HG03442 (cell line): ENCODE data around the gene KMT2E.
"Not testable (repeated sequence)": the region's sequence is repeated elsewhere in the genome, so short reads cannot be mapped to it uniquely, and the experiment has no call there.

ENCODE experiments used
- ATAC-seq: cut with Tn5 transposase; IDR thresholded peaks from one replicate; pipeline ENCODE4 v1.9.1; 2021; ENCODE audit warnings: mild to moderate bottlenecking, moderate library complexity; ENCODE audit not compliant: unreplicated experiment

The KMT2E gene

DNA sequence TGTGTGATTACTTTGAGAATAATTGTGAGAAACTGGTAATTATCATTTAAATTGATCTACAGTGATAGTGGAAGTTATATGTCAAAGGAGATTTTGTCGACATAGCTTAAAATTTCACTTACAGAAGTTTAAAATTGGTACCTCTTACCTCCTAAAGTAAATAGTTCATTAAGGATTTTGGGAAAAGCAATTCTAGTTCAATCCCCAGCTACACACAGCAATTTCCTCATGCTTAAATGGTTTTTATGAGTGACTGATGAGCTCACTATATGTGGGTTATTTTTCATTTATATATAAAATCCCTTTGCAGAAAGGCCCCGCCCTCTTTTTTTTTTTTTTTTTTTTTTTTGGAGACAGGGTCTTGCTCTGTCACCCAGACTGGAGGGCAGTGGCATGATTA is 12.7 kb downstream of the KMT2E start:
- ATAC-seq: no peak

DNA sequence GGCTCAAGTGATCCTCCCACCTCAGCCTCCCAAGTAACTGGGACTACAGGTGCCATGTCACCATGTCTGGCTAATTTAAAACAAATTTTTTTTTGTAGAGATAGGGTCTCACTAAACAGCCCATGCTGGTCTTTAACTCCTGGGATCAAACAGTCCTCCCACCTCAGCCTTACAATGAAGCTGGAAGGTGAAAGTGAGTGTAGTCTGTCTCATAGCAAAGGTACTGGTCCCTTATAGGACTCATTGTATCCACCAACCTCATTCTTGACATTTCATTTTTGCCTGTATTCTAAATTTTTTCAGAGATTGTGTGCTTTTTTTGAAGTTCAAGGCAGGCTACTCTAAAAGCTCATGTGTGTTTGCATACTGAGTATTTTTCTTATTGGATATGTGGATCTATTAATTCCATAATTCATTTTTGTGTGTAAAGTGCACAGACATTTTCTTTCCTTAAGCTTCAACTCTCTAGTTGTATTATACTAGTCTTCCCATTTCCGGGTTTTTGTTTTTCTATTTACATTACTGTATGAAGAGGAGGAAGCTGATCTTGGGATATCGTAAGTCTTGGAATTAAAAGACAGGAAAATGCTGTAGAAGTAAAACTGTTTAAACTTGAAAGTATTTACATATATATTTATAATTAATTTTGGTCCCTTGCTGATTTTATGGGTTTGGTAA is 13.3 kb downstream of the KMT2E start:
- no peak for ATAC-seq

DNA sequence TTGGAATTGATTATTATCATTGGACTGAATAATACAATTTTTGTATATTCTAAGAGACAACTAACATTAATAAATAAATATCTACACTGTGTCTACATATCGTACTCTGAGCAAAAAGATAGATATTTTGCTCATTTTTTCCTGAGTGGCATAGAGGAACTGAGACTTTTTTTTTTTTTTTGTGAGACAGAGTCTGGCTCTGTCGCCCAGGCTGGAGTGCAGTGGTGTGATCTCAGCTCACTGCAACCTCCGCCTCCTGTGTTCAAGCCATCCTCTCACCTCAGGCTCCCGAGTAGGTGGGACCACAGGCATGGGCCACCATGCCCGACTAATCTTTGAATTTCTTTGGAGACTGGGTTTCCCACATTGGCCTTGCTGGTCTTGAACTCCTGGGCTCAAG is 14.0 kb downstream of the KMT2E start:
- peak; percentile 64 for ATAC-seq

DNA sequence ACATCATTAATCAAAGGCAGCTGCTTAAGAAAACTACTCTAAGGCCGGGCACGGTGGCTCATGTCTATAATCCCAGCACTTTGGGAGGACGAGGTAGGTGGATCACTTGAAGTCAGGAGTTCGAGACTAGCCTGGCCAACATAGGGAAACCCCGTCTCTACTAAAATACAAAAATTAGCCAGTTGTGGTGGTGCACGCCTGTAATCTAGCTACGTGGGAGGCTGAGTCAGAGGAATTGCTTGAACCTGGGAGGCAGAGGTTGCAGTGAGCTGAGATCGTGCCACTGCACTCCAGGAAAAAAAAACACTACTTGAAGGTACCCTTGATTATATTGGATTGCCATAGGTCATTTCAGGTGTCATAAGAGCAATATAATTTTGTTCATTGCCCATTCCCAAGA is 14.9 kb downstream of the KMT2E start:
- ATAC-seq: not testable (repeated sequence)

DNA sequence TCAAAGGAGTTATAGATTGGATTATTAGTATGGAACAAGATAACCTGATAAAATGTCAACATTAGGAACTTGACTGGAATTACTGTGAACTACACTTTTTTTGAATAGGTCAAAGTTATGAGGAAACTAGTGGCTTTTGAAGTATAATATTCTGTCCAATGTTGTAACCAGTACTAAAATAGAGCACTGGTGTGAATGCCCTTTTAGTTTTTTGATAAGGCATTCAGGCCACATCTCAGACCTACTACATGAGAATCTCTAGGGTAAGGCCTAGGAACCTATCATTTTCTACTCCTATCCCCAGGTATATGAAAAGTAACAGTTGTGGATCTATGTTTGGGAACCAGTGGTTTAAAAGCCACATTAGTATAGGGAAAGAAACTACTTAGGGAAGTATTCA is 16.4 kb downstream of the KMT2E start:
- no peak for ATAC-seq

DNA sequence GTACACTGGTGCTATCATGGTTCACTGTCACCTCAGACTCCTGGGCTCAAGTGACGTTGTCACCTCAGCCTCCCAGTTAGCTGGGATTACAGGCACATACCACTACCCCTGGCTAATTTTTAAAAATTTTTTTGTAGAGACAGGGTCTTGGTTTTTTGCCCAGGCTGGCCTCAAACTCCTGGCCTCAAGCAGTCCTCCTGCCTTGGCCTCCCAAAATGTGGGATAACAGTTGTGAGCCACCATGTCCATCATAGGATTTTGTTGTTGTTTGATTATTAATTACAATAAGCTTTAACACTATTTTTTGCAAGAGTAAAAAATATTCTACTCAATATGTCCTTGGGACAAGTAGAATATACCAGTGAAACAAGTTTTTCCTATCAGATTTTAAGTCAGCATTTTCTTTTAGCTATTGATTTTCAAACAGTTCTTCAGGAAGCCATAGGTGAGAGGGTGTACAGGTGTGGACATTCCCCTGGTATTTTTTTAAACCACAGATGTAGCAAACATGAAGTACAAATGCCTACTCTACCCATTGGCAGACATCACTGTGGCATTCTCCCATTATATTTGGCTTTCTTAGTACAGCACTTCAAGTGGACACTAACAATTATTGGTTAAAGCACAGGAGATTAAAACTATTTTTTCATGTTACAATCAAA is 18.7 kb downstream of the KMT2E start:
- ATAC-seq: no peak

- no peak for ATAC-seq
Observed at GRCh38 chr7:105035349-105035748, 21.3 kb downstream of the KMT2E start.

DNA sequence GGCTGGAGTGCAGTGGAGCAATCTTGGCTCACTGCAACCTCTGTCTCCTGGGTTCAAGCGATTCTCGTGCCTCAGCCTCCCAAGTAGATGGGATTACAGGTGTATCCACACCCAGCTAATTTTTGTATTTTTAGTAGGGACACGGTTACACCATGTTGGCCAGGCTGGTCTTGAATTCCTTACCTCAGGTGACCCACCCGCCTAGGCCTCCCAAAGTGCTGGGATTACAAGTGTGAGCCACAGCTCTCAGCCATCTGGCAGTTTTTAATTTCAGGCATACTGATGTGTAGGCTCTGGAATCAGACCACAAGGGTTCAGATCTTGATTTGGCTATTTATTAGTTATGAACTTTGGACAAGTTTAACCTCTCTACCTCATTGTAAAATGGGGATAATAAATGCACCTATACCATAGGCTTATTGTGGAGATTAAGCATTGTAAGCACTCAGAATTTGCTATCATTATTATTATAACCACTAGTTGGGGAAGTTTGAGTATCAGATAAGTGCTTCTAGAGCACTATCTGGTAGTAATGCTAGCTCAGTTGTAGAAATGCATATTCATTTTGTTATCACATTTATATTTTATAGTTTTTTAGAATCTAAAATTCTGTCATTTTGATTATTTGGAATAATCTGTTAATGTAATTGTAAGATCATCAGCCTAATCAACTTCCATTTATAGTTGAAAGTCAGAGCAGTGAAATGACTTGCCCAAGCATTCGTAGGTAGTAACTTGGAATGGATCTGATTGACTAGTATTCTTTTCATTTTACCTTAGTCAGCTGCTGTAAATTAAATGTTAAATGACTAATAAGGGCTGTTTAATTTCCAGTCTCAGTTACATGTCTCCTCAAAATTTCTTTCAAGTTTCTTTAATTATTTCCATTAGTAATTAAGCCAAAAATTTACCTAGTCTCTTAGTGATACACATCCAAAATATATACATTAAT is 22.5 kb downstream of the KMT2E start:
- ATAC-seq: no peak

DNA sequence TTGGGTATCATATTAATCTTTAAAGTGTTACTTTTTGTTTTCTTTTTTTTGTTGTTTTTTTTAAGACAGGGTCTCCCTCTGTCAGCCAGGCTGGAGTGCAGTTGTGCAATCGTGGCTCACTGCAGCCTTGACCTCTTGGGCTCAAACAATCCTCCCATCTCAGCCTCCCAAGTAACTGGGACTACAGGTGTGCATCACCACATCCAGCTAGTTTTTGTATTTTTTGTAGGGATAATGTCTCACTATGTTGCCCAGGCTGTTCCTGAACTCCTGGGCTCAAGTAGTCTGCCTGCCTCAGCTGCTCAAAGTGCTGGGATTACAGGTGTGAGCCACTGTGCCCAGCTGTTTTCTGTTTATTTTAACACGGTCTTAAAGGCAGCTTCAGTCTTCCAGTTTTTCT is 23.3 kb downstream of the KMT2E start:
- no peak for ATAC-seq

GRCh38 chr7:105044449-105045070 is 30.6 kb downstream of the KMT2E start:
- ATAC-seq: no peak

GRCh38 chr7:105046414-105046813 is 32.4 kb downstream of the KMT2E start:
- ATAC-seq: no peak

- ATAC-seq: no peak
Observed at GRCh38 chr7:105047932-105048331, 33.9 kb downstream of the KMT2E start.

- ATAC-seq: no peak
Observed at GRCh38 chr7:105050493-105050892, 36.5 kb downstream of the KMT2E start.

DNA sequence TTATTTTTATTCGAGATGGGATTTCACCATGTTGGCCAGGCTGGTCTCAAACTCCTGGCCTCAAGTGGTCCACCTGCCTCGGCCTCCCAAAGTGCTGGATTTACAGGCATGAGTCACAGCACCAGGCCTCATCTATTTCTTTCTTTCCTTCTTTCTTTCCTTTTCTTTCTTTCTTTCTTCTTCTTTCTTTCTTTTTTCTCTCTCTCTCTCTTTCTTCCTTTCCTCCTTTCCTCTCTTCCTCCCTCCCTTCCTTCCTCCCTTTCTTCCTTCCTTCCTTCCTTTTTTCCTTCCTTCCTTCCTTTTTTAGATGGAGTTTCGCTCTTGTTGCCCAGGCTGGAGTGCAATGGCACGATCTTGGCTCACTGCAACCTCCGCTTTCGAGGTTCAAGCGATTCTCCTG is 36.9 kb downstream of the KMT2E start:
- not testable (repeated sequence) for ATAC-seq

DNA sequence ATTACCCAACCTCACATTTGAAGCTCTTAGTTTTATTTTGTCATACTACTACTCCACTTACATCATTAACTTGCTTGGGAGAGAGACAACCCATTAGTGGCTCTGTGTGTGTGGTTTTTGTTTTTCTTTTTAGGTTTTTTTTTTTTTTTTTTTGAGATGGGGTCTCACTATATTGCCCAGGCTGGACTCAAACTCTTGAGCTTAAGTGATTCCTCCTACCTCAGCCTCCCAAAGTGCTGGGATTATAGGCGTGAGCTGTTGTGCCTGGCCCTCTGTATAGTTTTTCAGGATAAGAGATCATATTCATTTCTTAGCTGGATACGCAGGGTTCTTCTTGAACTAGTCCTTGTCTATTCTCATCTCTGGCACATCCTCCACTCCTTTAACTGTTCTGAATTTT is 41.1 kb downstream of the KMT2E start:
- no peak for ATAC-seq

DNA sequence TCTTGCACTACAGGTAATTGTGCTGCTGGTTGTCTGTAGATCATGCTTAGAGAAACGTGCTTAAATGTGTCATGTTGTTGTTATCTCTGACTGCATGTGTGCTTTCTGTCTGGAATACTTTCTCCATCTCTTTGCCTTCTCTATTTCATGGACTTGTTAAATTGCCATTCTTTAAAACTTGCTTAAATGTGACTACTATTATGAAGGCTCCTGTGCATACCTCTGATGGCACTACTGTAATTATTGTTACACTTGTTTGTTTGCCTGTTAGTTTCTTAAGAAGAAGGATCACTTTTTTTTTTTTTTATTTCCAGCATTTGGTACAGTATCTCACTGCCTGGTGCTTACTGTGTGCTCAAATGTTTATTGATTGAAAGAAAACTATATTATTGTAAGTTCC is 41.6 kb downstream of the KMT2E start:
- ATAC-seq: no peak

GRCh38 chr7:105057472-105057871 is 43.5 kb downstream of the KMT2E start:
- no peak for ATAC-seq

GRCh38 chr7:105060437-105060836 is 46.4 kb downstream of the KMT2E start:
- no peak for ATAC-seq

DNA sequence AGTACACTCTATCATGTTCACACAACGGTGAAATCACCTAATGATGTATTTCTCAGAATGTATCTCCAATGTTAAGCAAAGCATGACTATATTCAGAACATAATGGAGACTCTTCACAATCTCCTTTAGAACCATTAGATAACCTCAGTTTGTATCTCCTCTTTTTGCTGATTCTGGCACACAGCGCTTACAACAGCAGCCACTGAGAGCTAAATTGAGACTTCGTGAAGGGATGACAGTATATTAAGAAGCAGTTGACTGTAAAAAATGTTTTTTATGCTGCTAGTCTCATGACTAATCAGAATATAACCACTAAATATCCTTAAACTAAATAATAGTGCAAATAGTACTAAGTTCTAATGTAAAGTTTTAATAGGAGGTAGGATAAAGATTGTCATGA is 46.9 kb downstream of the KMT2E start:
- ATAC-seq: no peak

- ATAC-seq: no peak
Observed at GRCh38 chr7:105065104-105065503, 51.1 kb downstream of the KMT2E start.

GRCh38 chr7:105067691-105068090 is 53.7 kb downstream of the KMT2E start:
- ATAC-seq: no peak
